Gastroesophageal sphincter (tissue), 4 donors: ENCODE data around the gene GABARAP. TPM values are rescaled to one million over a fixed set of nuclear protein-coding genes. Genes with fewer than 3 reads are reported as not detected.
A peak's percentile ranks its signal among the peaks of the same experiment; 100 is the strongest.

Experiments
- ATAC-seq: fragments of 150-250 bp; one replicate; pipeline ENCODE4 v1.9.1; 2016; ENCODE audit warnings: mild to moderate bottlenecking, moderate library complexity
- H3K27ac ChIP-seq, 4 donors: fragments of 200-600 bp; sonication (generic) in 3 of 4; 1 replicate in 3 of 4; 2 replicates in 1 of 4; pipeline ENCODE4 v1.5.1; 2016 to 2019
- H3K27me3 ChIP-seq: fragments of 200-600 bp; sonication (generic); one replicate; pipeline ENCODE4 v1.5.1; 2019
- H3K36me3 ChIP-seq, 2 donors: fragments of 200-600 bp; sonication (generic); one replicate each; pipeline ENCODE4 v1.5.1; 2019; ENCODE audit warnings: control low read depth in 1 of 2
- H3K4me1 ChIP-seq, 3 donors: fragments of 200-600 bp; sonication (generic); 1 replicate in 2 of 3; 2 replicates in 1 of 3; pipeline ENCODE4 v1.5.1; 2016 to 2019; ENCODE audit warnings: control low read depth in 2 of 3
- H3K4me3 ChIP-seq, 2 donors: fragments of 200-600 bp; sonication (generic); one replicate each; pipeline ENCODE4 v1.5.1; 2019; ENCODE audit warnings: mild to moderate bottlenecking in 1 of 2, moderate library complexity in 1 of 2
- H3K9me3 ChIP-seq, 3 donors: fragments of 200-600 bp; sonication (generic); one replicate each; pipeline ENCODE4 v1.5.1; 2017 to 2019; ENCODE audit warnings: control low read depth in 2 of 3
- EP300 ChIP-seq: sonication (generic); formaldehyde crosslinking; IDR thresholded peaks from one replicate; pipeline ENCODE4 v1.6.1; 2017; ENCODE audit warnings: antibody characterized with exemption, mild to moderate bottlenecking
- POLR2A ChIP-seq, 2 donors: fragments of 450-650 bp; IDR thresholded peaks; one replicate each; pipeline ENCODE4 v1.6.1; 2017; ENCODE audit warnings: antibody characterized with exemption in 2 of 2, mild to moderate bottlenecking in 2 of 2, moderate library complexity in 1 of 2
- POLR2AphosphoS5 ChIP-seq: sonication (generic); formaldehyde crosslinking; IDR thresholded peaks from one replicate; pipeline ENCODE4 v1.6.1; 2017; ENCODE audit warnings: antibody characterized with exemption
- WGBS, 2 donors: methylation state at CpG; one replicate each; pipeline ENCODE4 v1.1.5; 2018; ENCODE audit warnings: low coverage in 1 of 2; 5-methylcytosine and 5-hydroxymethylcytosine counted together
- total RNA-seq, 4 donors: library from RNA; depleted of rRNA; stranded (reverse); fragments of >200 nt; gene quantifications; one replicate each; pipeline ENCODE4 v1.1.0, GENCODE V29; 2016
- TF ChIP-seq, protein P1 (sequence below), 4 experiments: fragments of 200-600 bp in 2 of 4; fragments of 450-650 bp in 2 of 4; sonication (generic) in 1 of 4; IDR thresholded peaks; one replicate each; pipeline ENCODE4 v1.5.1; 2017 to 2019; ENCODE audit warnings: antibody characterized with exemption in 4 of 4, mild to moderate bottlenecking in 2 of 4, moderate library complexity in 2 of 4

Gene GABARAP
- total RNA-seq, 4 donors from 2014 or later = 289 to 437 (median 386) TPM

DNA sequence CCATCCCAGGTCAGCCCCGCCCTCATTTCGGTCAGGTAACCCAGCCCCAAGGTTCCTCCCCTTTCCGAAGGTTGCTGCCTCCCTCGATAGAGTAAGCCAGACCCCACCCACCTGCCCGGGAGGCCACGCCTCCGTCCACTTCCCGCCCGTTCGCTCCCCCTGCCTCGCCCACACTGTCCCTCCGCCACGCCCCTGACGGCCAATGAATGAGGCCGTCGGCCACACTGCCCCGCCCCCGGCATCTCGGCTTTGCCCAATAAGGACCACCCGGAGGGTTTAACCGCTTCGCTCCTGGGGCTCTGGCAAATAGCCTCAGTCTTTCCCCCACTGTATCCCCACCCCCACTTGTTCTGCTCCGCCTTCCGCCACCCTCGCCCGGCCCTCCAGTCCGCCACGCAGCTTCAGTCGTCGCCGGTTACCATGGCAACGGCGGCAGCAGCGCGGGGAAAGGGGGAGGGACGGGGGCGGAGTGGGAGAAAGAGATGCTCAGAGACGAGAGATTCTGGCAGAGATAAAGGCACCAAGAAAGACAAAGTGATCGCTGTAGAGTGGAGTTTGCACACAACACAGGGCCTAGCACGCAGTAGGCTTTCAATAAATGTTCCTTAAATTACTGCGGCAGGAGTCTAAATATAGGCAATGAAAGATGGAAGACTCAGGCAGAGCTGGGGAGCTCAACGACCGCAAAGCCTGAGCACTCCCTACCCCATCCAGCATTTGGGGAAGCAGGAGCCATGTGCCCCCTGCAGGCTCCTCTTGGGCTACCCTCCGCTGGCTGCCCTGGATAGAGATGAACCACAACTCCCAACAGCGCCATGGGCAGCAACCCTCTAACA is 27.7 kb downstream of the GABARAP start:
- ATAC-seq = peak; percentile 90

DNA sequence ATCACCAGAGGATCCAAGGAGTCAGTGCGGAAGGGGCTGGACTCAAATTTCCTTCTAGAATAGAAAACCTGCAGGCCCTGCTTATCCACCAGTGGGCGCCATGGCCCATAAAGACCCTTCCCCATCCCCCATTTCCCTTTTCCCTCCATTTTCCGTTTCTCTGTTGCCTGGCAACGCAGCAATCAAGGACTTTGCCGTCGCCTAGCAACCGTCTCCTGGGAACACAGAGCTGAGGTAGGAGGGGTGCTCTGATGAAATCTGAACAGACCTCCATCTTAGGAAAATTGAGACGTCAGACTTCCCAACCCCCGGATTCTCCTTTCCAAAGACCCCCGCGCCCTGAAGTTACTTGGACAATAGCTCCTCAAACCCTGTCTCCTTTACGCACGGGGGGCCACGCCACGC is 28.4 kb downstream of the GABARAP start:
- peaks cover 4 to 68% (median 36%) of the 10 kb centered on the region in 3 donors for H3K4me1 ChIP-seq

More for the DNA sequence above, 27.7 kb downstream of the GABARAP start:
- Histone ChIP-seq H3K27me3 (no peaks in the 10 kb centered on the region), H3K36me3 (no peaks in the 10 kb centered on the region), H3K27ac (peak overlapping the region; percentile 21 to 98 (median 92)), H3K4me3 (peak overlapping the region; percentile 39 to 62), H3K9me3 (no peaks in the 10 kb centered on the region), H3K4me1 (peaks cover 4 to 74% (median 36%) of the 10 kb centered on the region in 3 donors)
- 1 to 2% methylated on average over 11 to 21 of the region's 45 CpGs for WGBS, 2 donors
- TF ChIP-seq POLR2AphosphoS5 = peak; percentile 43
- TF ChIP-seq POLR2A (IDR thresholded peaks at IDR 0.05) = no peak
- TF ChIP-seq, protein P1, sequence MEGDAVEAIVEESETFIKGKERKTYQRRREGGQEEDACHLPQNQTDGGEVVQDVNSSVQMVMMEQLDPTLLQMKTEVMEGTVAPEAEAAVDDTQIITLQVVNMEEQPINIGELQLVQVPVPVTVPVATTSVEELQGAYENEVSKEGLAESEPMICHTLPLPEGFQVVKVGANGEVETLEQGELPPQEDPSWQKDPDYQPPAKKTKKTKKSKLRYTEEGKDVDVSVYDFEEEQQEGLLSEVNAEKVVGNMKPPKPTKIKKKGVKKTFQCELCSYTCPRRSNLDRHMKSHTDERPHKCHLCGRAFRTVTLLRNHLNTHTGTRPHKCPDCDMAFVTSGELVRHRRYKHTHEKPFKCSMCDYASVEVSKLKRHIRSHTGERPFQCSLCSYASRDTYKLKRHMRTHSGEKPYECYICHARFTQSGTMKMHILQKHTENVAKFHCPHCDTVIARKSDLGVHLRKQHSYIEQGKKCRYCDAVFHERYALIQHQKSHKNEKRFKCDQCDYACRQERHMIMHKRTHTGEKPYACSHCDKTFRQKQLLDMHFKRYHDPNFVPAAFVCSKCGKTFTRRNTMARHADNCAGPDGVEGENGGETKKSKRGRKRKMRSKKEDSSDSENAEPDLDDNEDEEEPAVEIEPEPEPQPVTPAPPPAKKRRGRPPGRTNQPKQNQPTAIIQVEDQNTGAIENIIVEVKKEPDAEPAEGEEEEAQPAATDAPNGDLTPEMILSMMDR (IDR thresholded peaks at IDR 0.05) = peak in 3 of 4 experiments; percentile 49 to 53 (median 49)

DNA sequence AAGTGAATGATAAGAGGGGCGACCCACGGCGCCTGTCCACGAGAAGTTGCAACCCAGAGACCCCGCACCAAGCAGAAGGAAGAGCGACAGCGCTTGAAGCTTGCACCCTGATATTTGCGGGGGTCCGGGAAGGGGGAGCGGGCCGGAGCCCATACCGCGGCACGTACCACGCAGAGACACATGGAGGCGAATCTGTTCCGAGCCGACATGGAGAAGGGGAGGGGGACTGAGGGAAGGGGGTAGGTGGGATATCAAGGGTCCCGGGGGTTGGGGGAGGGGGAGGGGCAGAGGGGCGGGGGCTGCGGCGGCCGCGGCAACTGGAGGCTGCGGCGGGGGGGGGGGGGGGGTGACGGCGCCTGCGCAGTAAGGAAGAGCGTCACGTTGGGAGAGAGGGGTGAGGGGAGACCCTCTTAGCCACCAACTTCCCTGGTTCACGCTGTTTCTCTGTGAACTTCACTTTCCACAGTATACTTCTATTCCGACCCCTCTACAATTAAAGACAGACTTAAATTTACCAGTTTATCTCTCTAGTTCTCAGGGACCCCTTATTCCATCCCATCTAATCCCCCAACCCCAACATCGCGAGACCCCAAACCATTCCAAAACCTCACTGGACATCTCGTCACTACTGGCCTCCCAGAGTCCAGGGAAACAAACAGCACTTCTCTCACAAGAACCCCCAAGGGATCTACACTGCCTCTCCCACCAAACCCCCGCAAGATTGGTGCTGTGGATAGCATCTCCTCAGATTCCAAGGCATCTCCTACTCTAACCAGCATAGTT is 30.6 kb downstream of the GABARAP start:
- Histone ChIP-seq H3K27me3 (no peaks in the 10 kb centered on the region), H3K36me3 (no peaks in the 10 kb centered on the region), H3K27ac (no peak overlapping the region), H3K9me3 (no peaks in the 10 kb centered on the region), H3K4me1 (peaks cover 4 to 66% (median 27%) of the 10 kb centered on the region in 3 donors), H3K4me3 (peak overlapping the region in 1 of 2 donors; percentile 4)
- TF ChIP-seq POLR2A (IDR thresholded peaks at IDR 0.05) (no peak), EP300 (no peak), POLR2AphosphoS5 (no peak)
- TF ChIP-seq, protein P1 (IDR thresholded peaks at IDR 0.05) = no peak
- 34 to 39% methylated on average over 12 to 16 of the region's 37 CpGs for WGBS, 2 donors
- no peak for ATAC-seq

More for the DNA sequence above, 28.4 kb downstream of the GABARAP start:
- WGBS, 2 donors = 0 to 4% methylated on average over 11 to 13 of the region's 15 CpGs
- Histone ChIP-seq H3K9me3 (no peaks in the 10 kb centered on the region), H3K36me3 (no peaks in the 10 kb centered on the region), H3K4me3 (peak overlapping the region; percentile 39 to 62), H3K27me3 (no peaks in the 10 kb centered on the region), H3K27ac (peak overlapping the region in 3 of 4 donors; percentile 88 to 98 (median 97))
- no peak for TF ChIP-seq EP300
- TF ChIP-seq, protein P1 (IDR thresholded peaks at IDR 0.05) = peak in 2 of 4 experiments; percentile 32 to 37
- ATAC-seq = peak; percentile 24

DNA sequence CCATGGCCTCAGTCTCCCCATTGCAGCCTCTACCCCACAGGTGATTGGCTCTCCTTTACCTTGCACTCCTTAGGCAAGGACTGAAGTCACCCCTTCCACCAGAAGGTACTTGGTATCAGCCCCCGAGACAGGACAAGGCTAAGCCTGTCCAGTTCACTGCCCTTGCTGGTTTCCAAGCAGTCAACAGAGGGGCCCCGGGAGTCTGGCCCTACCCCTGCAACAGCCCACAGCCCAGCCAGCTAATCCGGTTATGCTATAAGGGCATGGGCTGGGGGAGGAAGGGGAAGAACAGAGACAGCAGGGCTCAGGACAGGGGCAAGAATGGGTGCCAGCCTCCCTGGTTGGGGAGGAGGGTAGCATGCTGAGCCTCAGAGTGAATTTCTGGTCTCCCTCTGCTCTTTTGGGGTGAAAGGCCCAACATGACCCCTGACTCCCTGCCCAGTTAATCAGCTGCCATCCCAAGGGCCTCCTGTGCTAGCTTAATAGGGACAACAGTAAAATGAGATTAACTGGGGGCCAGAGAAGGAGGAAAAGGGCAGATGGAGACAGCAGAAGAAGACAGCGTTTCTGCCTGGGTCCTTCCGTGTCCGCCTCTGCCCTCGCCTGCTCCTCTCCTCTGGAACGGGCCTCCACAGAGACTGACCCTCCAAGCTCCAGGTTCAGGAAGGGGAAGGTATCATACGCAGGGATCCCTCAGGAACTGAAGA is 33.3 kb downstream of the GABARAP start:
- ATAC-seq = no peak
- H3K9me3 ChIP-seq = no peaks in the 10 kb centered on the region
- TF ChIP-seq, protein P1 (IDR thresholded peaks at IDR 0.05) = no peak
- TF ChIP-seq POLR2AphosphoS5 = no peak
- TF ChIP-seq POLR2A (IDR thresholded peaks at IDR 0.05) = no peak
- no peak for TF ChIP-seq EP300
- peaks cover 0 to 67% (median 9%) of the 10 kb centered on the region in 3 donors for H3K4me1 ChIP-seq
- no peak overlapping the region for H3K27ac ChIP-seq
- no peaks in the 10 kb centered on the region for H3K27me3 ChIP-seq
- no peak overlapping the region for H3K4me3 ChIP-seq
- H3K36me3 ChIP-seq = peaks cover 0 to 2% of the 10 kb centered on the region in 2 donors
- 77 to 80% methylated on average over 1 to 3 of the region's 9 CpGs for WGBS, 2 donors
